Stimulated activated CD8-positive, alpha-beta memory T cell treated with anti-CD3 and anti-CD28 coated beads, Interleukin-4, amount 100 ng/mL, for 24 hours (primary cell): ENCODE results near the gene TBCE.
"Not testable (repeated sequence)": the region's sequence is repeated elsewhere in the genome, so short reads cannot be mapped to it uniquely, and the experiment has no call there.

Experiments
- DNase-seq: peaks from one replicate; pipeline ENCODE4 v3.0.0-alpha.2; 2020; ENCODE audit warnings: low read depth

The TBCE gene

DNA sequence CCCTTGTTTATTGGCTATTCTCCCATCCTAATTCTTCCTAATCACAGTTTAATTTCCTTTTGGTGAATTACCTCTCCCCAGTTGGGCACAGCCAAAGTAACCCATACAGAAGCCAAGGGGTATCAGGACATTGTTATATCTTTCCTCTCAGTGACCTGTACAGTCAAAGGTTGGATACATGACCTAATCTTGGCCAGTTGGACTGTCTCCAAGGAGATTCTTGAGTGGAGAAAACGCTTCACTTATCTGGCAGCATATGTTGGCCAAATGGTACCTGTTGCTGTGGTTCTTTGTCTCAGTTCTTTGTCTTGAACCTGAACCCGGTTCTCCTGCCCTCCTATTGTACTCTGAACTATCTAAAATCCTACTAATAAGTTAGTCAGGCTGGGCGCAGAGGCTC, 15.3 kb upstream of the TBCE start:
- DNase-seq = no peak

DNA sequence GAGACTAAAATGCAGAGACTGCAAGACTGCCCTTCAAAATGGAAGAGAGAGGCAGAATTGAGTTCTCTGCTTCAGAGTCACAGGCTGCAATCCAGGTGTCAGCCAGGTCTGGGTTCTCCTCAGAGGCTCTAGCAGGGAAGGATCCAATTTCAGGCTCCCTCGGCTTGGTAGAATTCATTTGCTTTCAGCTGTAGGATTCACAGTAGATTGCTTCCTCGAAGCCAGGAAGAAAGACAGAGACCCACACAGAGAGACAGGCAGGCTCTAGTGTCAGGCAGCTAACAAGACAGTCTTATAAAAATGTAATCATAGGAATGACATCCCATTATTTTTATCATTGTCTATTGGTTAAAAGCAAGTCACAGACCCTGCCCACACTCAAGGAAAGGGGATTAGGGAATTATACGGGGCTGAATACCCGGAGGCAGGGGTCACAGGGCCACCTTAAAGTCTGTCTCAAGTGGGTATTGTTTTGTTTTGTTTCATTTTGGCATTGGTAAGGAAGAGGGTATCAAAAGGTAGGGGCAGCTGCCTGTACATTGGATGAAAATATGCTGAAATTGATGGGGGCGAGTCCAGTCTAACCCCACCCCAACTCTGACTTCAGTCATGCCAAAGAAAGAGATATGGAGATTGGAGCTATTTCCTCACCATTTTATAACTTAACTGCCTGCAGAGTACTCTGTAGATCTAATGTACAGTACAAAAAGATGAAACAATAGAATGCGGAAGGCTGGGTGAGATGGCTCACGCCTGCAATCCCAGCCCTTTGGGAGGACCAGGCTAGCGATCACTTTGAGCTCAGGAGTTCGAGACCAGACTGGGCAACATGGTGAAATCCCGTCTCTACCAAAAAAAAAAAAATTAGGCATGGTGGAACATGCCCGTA, 9.5 kb upstream of the TBCE start:
- DNase-seq = no peak

DNA sequence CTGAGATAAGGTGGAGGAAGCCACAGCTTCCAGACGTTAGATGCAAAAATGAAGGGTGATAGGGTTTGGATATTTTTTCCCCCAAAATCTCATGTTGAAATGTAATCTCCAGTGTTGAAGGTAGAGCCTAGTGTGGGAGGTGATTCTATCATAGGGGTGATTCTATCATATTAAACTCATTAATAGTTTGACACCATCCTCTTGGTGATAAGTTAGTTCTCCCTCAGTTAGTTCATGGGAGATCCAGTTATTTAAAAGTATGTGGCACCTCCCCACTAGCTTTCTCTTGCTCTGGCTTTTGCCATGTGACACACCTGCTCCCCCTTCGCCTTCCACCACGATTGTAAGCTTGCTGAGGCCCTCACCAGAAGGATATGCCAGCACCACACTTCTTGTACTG, 8.3 kb upstream of the TBCE start:
- no peak for DNase-seq

DNA sequence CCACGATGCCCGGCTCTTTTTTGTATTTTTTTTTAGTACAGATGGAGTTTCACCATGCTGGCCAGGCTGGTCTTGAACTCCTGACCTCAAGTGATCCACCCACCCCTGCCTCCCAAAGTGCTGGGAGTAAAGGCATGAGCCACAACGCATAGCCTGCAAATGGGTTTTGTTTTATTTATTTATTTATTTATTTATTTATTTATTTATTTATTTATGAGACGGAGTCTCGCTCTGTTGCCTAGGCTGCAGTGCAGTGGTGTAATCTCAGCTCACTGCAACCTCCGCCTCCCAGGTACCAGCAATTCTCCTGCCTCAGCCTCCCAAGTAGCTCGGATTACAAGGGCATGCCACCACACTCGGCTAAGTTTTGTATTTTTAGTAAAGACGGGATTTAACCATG, 3.0 kb upstream of the TBCE start:
- DNase-seq = not testable (repeated sequence)

DNA sequence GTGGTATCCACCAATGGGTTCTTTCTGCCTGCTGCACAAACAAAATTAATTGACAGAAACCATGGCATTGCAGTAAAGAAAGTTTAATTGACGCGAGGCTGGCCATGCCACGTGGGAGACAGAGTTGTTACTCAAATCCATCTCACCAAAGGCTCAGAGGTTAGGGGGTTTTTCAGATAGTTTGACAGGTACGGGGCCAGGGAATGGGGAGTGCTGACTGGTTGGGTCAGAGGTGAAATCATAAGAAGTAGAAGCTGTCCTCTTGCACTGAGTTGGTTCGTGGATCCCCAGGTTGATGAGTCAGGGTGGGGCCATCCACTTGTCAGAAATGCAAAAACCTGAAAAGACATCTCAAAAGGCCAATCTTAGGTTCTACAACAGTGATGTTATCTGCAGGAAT, 941 bp upstream of the TBCE start:
- DNase-seq = no peak

DNA sequence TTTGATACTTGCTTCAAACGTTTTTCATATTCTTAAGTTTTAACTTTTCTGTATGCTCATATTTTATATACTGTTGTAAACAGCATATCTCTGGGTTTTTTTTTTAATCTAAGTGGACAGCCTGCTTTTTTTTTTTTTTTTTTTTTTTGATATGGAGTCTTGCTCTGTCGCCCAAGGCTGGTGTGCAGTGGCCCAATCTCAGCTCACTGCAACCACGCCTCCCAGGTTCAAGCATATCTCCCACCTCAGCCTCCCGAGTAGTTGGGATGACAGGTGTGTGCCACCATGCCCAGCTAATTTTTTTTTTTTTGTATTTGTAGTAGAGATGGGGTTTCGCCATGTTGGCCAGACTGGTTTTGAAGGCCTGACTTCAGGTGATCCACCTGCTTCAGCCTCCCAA, 1.2 kb downstream of the TBCE start:
- no peak for DNase-seq

DNA sequence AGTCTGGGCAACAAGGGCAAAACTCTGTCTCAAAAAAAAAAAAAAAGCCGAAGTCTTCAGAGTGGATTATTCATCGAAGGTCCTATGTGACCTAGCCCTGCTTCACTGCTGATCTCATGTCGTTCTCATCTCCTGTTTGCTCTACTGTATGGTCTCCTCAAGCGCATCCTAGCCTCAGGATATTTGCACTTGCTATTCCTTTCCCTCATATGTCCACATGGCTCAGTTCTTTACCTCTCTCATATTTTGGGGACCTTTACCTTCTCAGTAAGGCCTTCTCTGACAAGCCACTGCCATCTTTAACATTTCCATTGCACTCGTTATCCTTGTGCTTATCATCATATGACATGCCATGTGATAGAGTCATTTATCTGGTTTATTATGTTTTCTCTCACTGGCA, 2.6 kb downstream of the TBCE start:
- DNase-seq = no peak

DNA sequence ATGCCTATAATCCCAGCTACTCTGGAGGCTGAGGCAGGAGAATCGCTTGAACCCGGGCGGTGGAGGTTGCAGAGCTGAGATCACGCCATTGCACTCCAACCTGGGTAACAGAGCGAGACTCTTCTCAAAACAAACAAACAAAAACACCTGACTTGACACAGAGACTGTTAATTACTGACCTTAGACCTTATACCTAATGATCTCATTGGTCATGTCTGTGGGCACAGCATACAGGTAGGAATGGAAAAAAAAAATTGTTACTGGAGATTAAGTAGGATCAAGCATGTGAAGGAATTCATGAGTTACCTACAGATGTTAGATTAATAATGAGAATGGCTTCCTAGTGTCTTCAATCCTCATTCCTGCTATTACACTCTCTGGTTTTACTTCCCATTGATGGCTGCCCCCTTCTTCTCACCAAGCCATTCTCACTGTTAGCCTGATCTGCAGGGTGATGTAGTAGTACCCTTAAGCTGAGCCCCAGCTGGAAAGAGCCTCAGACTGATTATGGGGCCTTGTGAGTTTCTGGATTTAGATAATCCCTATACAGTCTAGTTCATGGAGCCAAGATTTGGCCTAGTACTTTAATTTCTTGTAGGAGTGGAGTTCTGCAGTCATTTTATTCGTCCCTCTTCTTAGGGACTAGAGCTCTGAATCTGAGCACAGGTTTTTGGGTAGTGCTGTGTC, 8.8 kb downstream of the TBCE start:
- DNase-seq = no peak

DNA sequence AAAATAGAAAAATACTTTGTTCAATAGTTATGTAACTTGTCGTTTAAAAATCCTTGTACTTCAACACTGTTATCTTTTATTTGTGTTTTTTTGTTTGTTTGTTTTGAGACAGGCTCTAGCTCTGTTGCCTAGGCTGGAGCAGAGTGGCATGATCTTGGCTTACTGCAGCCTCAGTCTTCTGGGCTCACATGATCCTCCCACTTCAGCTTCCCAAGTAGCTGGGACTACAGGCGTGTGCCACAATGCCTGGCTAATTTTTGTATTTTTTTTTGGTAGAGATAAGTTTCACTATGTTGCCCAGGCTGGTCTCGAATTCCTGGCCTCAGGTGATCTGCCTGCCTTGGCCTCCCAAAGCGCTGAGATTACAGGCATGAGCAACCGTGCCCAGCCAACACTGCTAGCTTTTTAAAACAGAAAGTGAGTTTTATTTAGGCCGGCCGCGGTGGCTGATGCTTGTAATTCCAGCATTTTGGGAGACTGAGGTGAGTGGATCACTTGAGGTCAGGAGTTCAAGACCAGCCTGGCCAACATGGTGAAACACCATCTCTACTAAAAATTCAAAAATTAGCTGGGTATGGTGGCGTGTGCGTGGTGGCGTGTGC, 11.0 kb downstream of the TBCE start:
- DNase-seq = not testable (repeated sequence)

DNA sequence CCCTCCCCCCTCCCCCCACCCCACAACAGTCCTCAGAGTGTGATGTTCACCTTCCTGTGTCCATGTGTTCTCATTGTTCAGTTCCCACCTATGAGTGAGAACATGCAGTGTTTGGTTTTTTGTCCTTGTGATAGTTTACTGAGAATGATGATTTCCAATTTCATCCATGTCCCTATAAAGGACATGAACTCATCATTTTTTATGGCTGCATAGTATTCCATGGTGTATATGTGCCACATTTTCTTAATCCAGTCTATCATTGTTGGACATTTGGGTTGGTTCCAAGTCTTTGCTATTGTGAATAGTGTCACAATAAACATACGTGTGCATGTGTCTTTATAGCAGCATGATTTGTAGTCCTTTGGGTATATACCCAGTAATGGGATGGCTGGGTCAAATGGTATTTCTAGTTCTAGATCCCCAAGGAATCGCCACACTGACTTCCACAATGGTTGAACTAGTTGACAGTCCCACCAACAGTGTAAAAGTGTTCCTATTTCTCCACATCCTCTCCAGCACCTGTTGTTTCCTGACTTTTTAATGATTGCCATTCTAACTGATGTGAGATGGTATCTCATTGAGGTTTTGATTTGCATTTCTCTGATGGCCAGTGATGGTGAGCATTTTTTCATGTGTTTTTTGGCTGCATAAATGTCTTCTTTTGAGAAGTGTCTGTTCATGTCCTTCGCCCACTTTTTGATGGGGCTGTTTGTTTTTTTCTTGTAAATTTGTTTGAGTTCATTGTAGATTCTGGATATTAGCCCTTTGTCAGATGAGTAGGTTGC, 14.9 kb downstream of the TBCE start:
- not testable (repeated sequence) for DNase-seq

DNA sequence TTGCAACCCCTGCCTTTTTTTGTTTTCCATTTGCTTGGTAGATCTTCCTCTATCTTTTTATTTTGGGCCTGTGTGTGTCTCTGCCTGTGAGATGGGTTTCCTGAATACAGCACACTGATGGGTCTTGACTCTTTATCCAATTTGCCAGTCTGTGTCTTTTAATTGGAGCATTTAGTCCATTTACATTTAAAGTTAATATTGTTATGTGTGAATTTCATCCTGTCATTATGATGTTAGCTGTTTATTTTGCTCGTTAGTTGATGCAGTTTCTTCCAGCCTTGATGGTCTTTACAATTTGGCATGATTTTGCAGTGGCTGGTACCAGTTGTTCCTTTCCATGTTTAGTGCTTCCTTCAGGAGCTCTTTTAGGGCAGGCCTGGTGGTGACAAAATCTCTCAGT, 18.4 kb downstream of the TBCE start:
- DNase-seq = not testable (repeated sequence)

DNA sequence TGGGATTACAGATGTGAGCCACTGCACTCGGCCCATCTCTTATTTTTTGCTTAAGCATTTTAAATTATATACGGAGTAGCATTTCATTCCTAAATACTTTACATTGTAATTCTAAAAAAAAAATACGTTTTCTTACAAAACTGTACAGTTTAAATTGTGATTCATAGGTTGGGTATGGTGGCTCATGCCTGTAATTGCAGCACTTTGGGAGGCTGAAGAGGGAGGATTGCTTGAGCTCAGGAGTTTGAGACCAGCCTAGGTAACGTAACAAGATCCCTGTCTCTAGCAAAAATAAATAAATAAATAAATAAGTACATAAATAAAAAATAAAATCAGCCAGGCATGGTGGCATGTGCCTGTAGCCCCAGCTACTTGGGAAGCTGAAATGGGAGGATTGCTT, 24.6 kb downstream of the TBCE start:
- DNase-seq = no peak

DNA sequence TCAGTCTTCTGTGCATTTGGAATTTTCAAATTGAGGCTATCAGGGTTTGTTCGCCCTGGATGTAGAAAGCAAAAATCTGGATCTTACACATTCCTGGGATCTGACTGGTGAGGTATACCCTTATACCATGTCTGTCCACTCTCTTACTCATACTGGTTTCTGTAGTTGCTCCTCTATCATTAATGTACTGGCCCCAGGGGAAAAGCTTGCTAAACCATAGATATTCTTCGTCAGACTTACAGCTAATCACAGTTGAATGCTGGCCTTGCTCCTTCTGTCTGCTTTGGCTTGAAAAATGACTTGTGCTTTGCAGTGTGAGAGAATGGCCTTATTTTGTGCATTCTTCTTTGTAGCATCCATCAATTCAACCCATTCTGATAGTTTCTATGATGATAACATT, 30.5 kb downstream of the TBCE start:
- no peak for DNase-seq

DNA sequence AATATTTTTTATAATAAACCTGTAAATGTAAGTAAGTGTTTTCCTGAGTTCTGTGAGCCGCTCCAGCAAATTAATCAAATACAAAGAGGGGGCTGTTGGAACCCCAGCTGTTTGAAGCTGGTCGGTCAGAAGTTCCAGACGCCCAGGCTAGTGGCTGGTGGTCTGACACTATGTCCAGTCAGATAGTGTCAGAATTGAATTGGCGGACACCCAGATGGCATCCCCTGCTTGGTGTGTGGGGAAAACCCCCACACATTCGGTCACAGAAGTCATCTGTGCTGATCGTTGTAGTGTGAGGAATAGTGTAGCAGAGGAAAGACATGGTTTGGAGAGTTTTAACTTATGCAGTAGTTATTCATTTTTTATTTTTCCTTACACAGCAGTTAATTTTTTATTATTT, 32.4 kb downstream of the TBCE start:
- no peak for DNase-seq

DNA sequence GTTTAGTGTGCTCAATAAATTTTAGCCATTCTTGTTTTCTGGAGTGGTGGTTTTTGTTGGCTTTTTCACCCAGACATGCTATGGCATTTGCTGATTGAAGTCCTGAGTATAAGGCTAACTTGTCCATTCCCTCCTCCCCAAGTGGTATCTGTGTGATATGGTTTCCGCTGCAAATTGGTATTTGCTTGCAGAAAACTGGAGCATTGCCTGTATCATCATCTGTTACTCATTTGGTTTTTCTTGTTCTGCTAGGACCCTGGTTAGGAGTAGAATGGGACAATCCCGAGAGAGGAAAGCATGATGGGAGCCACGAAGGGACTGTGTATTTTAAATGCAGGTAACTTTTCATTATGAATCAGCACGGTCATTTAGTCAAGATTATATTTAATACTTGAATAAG, 34.0 kb downstream of the TBCE start:
- no peak for DNase-seq

DNA sequence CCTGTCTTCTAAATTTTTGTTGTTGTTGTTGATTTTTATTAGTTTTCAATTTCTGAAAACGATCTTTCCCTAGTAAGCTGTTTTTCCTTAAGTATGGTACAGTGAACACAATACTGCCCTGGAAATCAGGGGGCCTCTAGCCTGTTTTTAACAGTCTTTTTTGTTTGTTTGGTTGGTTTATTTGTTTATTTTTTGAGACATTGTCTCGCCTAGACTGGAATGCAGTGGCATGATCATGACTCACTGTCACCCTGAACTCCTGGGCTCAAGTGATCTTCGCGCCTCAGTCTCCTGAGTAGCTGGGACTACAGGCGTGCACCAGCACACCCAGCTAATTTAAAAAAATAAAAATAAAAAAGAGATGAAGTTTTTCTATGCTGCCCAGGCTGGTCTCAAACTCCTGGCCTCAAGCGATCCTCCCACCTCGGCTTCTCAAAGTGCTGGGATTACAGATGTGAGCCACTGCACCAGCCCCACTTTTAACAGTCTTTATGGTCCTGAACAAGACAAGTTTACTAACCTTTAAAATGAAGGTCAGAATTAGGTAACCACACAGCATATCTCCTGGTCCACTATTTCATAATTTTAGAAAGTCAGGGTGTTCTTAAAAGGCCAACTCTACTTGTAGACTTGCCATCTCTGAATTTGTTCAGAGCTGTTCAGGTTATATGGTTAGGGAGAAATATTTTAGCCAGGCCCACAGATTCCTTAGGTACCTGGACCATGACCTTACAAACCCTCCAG, 35.4 kb downstream of the TBCE start:
- DNase-seq = no peak

DNA sequence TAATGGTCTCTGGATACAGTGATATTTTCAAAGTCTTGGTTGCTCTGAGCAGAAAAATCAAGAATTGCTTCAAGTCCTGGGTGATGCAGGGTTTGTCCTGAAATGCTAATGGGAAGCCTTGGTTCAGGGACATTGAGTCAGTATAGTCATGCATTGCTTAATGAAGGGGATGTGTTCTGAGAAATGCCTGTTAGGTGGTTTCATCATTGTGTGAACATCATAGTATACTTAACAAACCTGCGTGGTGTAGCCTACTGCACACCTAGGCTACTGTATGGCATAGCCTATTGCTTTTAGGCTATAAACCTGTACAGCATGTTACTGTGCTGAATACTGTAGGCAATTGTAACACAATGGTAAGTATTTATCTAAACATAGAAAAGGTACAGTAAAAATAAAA, 36.4 kb downstream of the TBCE start:
- DNase-seq = no peak

DNA sequence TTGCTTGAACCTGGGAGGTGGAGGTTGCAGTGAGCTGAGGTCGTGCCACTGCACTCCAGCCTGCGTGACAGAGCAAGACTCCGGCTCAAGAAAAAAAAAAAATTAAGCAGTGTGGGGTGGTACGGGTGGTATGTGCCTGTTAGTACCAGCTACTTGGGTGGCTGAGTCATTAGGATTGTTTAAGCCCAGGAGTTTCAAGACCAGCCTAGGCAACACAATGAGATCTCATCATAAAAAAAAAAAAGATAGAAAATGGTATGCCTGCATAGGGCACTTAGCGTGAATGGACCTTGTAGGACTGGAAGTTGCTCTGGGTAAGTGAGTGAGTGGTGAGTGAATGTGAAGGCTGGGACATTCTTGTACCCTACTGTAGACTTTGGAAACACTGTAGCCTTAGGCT, 37.0 kb downstream of the TBCE start:
- DNase-seq = no peak

DNA sequence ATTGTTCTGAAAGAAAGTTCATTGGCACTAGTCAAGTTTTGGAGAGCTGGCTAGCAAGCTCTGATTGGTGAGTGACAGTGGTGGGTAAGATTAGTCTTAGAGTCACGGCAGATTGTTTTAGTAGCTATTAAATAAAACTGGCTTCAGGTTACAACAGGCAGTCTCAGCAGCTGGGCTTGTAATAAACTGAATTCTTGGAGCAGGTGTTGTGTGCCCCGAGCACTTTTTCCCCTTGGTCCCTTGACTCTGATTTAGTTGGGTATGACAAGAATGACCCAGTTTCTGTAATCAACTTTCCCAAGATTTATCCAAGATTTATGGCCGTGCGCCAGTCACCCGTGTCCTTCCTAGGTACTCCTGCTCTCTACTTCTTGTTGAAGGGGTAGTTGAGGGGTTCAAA, 40.2 kb downstream of the TBCE start:
- DNase-seq = no peak

DNA sequence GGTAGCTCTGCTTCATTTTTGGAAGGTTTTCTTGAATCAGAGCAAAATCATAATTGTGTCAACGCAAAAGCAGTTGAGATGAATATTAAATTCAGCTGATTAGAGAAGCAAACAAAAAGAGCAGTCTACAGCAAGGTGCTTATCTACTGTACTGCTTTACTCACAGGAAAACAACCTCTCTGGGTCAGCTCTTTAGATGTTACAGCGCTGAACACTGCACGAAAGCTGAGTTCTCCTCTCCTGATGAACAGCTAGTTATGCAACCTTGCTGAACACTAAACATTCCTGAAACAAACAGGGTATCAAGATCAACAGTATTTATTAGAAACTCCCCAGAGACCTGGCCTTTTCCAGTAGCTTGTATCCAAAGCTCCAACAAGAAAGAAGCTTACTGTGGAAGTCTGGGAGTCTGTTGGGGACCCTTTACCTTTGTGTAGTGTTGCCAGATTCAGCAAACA, 41.3 kb downstream of the TBCE start:
- DNase-seq = no peak

DNA sequence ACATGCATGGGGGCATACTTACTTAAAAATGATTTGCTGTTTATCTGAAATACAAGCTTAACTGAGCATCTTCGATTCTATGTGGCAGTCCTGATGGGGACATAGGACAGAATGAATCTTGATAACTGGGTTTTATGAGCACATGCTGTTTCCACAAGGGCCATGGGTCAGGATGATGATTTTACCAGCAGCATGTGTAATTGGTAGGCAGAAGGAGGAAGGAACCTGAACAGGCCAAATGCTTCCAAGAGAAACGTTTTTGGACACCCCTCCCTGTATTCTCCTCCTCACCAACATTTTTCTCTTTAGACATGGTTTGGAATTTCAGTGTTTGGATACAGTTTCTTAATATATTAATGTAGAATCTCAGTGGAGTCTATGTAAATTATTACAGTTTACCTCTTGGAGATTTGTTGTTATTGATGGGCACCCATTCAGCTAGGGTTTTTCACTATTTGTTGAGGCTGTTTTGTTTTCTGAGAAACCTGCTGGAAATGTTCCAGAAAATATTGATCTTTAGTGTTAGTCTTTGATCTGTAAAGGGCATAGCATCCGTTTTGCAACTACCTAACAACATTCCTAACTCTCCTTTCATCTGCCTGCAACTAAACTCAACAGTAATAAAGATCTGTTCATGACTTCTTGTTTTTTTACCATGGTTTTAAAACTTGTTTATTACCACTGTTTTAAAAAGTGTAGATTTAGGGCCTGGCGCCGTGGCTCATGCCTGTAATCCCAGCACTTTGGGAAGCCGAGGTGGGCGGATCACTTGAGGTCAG, 42.0 kb downstream of the TBCE start:
- no peak for DNase-seq
